ENCODE results near the gene COPS3. TPM values are rescaled to one million over a fixed set of nuclear protein-coding genes. Genes with fewer than 3 reads are reported as not detected.

COPS3 gene
- total and polyA plus RNA-seq, 9 of the 15 experiments (the other 6 are each of a cell fraction or from before 2014, with no cell fraction given) = 92.4 to 295 (median 167) TPM

DNA sequence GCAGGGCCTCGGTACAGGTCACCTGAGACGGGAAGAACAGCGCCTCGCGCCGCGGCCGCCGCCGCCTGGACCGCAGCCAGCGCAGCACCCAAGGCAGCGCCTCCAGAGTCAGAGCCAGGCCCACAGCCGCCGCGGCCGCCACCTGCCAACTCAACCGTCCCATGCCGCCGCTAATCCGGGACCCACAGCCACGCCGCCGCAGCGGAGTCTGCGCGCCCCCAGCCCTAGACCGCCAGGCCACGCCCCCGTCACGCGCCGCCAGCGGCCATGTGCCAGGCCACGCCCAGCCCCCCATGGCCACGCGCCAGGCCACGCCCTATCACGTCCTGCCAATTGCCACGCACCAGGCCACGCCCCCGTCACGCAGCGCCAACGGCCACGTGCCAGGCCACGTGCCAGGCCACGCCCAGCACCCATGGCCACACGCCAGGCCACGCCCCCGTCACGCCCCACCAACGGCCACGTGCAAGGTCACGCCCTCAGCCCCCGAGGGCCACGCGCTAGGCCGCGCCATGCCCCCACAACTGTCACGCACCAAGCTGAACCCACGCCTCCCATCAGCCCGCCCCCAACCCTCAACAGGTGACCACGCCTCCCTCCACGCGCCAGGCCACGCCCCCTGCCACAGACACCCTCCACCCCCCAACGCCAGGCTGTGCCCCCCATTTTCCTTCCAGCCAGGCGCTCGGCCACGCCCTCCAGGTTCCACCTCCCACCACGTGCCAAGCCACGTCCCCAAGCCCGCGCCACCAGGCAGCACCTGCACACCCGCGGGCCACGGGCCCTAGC lies 74.7 kb downstream of the COPS3 start, which contains the start of gene PLD6 (continued):
- TF ChIP-seq, protein P1, sequence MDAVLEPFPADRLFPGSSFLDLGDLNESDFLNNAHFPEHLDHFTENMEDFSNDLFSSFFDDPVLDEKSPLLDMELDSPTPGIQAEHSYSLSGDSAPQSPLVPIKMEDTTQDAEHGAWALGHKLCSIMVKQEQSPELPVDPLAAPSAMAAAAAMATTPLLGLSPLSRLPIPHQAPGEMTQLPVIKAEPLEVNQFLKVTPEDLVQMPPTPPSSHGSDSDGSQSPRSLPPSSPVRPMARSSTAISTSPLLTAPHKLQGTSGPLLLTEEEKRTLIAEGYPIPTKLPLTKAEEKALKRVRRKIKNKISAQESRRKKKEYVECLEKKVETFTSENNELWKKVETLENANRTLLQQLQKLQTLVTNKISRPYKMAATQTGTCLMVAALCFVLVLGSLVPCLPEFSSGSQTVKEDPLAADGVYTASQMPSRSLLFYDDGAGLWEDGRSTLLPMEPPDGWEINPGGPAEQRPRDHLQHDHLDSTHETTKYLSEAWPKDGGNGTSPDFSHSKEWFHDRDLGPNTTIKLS (IDR thresholded peaks at IDR 0.05; ENCODE audit: borderline replicate concordance, low read depth) = peak; percentile 85
- no peak for TF ChIP-seq ZNF311 (CRISPR knock-in tag; IDR thresholded peaks at IDR 0.05)
- TF ChIP-seq, protein P2, sequence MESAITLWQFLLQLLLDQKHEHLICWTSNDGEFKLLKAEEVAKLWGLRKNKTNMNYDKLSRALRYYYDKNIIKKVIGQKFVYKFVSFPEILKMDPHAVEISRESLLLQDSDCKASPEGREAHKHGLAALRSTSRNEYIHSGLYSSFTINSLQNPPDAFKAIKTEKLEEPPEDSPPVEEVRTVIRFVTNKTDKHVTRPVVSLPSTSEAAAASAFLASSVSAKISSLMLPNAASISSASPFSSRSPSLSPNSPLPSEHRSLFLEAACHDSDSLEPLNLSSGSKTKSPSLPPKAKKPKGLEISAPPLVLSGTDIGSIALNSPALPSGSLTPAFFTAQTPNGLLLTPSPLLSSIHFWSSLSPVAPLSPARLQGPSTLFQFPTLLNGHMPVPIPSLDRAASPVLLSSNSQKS (CRISPR knock-in tag; IDR thresholded peaks at IDR 0.05) = no peak
- TF ChIP-seq, protein P3, sequence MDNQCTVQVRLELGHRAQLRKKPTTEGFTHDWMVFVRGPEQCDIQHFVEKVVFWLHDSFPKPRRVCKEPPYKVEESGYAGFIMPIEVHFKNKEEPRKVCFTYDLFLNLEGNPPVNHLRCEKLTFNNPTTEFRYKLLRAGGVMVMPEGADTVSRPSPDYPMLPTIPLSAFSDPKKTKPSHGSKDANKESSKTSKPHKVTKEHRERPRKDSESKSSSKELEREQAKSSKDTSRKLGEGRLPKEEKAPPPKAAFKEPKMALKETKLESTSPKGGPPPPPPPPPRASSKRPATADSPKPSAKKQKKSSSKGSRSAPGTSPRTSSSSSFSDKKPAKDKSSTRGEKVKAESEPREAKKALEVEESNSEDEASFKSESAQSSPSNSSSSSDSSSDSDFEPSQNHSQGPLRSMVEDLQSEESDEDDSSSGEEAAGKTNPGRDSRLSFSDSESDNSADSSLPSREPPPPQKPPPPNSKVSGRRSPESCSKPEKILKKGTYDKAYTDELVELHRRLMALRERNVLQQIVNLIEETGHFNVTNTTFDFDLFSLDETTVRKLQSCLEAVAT (IDR thresholded peaks at IDR 0.05) = no peak
- peak; percentile 87 for TF ChIP-seq NR2C2 (CRISPR knock-in tag; IDR thresholded peaks at IDR 0.05)
- peak; percentile 63 for TF ChIP-seq NR2C2 (tag; IDR thresholded peaks at IDR 0.05)
- TF ChIP-seq ADNP (tag; IDR thresholded peaks at IDR 0.05) = no peak
- TF ChIP-seq GATA2 (CRISPR knock-in tag; IDR thresholded peaks at IDR 0.05) = no peak
- TF ChIP-seq RB1 (IDR thresholded peaks at IDR 0.05; ENCODE audit: low read depth) = peak; percentile 30
- no peak for TF ChIP-seq ZNF696 (CRISPR knock-in tag; conservative IDR thresholded peaks at IDR 0.05)
- TF ChIP-seq ZC3H8 (IDR thresholded peaks at IDR 0.05) = no peak
- TF ChIP-seq TEAD1 (CRISPR knock-in tag; IDR thresholded peaks at IDR 0.05) = peak in 1 of 2 experiments; percentile 86; a peak in 2 of 4 replicates
- TF ChIP-seq ZNF12 (CRISPR knock-in tag; IDR thresholded peaks at IDR 0.05) = no peak
- TF ChIP-seq COPS2 (conservative IDR thresholded peaks at IDR 0.05) = no peak
- TF ChIP-seq, protein P4, sequence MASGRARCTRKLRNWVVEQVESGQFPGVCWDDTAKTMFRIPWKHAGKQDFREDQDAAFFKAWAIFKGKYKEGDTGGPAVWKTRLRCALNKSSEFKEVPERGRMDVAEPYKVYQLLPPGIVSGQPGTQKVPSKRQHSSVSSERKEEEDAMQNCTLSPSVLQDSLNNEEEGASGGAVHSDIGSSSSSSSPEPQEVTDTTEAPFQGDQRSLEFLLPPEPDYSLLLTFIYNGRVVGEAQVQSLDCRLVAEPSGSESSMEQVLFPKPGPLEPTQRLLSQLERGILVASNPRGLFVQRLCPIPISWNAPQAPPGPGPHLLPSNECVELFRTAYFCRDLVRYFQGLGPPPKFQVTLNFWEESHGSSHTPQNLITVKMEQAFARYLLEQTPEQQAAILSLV (tag; IDR thresholded peaks at IDR 0.05) = no peak
- TF ChIP-seq MCM2 (IDR thresholded peaks at IDR 0.05; ENCODE audit: low read depth) = no peak
- no peak for TF ChIP-seq HSF4 (CRISPR knock-in tag; IDR thresholded peaks at IDR 0.05; ENCODE audit: borderline replicate concordance)
- no peak for TF ChIP-seq TBL1XR1 (IDR thresholded peaks at IDR 0.05; ENCODE audit: low read length in 2 of 2)
- no peak for TF ChIP-seq ARHGAP35 (IDR thresholded peaks at IDR 0.05; ENCODE audit: partially characterized antibody)
- no peak for TF ChIP-seq TAF7 (tag; IDR thresholded peaks at IDR 0.05)
- no peak for TF ChIP-seq SRSF7 (optimal IDR thresholded peaks at IDR 0.05; ENCODE audit: low read depth, low read length)
- TF ChIP-seq BRD4 (IDR thresholded peaks at IDR 0.05) = no peak
- TF ChIP-seq, protein P5, sequence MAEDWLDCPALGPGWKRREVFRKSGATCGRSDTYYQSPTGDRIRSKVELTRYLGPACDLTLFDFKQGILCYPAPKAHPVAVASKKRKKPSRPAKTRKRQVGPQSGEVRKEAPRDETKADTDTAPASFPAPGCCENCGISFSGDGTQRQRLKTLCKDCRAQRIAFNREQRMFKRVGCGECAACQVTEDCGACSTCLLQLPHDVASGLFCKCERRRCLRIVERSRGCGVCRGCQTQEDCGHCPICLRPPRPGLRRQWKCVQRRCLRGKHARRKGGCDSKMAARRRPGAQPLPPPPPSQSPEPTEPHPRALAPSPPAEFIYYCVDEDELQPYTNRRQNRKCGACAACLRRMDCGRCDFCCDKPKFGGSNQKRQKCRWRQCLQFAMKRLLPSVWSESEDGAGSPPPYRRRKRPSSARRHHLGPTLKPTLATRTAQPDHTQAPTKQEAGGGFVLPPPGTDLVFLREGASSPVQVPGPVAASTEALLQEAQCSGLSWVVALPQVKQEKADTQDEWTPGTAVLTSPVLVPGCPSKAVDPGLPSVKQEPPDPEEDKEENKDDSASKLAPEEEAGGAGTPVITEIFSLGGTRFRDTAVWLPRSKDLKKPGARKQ (CRISPR knock-in tag; IDR thresholded peaks at IDR 0.05) = no peak
- peak; percentile 61 for TF ChIP-seq RNF2 (IDR thresholded peaks at IDR 0.05)

Measured in K562 (cell line).